Kidney (tissue), 14 donors: ENCODE measurements around the gene ABCG5. TPM values are rescaled to one million over a fixed set of nuclear protein-coding genes. Genes with fewer than 3 reads are reported as not detected.

Experiments
- DNase-seq, 5 donors: peaks; one replicate each; pipeline ENCODE4 v3.0.0-alpha.2; 2013 to 2020
- FAIRE-seq: peaks from 2 replicates; lab custom pipeline; 2012; peaks lifted over from hg19 to GRCh38; lab: Jason Lieb, UNC
- H3K27ac ChIP-seq, 2 donors: one replicate each; pipeline ENCODE4 v1.7.0; 2013; ENCODE audit warnings: low read depth in 2 of 2, low read length in 2 of 2, inconsistent platforms in 1 of 2
- H3K27me3 ChIP-seq: one replicate; pipeline ENCODE4 v1.7.1; 2013; ENCODE audit warnings: low read length, inconsistent platforms; ENCODE audit not compliant: control insufficient read depth, insufficient read depth
- H3K36me3 ChIP-seq, 3 donors: one replicate each; pipeline versions ENCODE4 v1.7.0 to v1.7.1; 2013; ENCODE audit warnings: low read length in 3 of 3, control low read depth in 1 of 3, inconsistent platforms in 1 of 3; ENCODE audit not compliant: insufficient read depth in 3 of 3, control insufficient read depth in 2 of 3
- H3K4me1 ChIP-seq, 3 donors: one replicate each; pipeline versions ENCODE4 v1.7.0 to v1.7.1; 2013; ENCODE audit warnings: low read length in 3 of 3, inconsistent platforms in 1 of 3, low read depth in 1 of 3; ENCODE audit not compliant: control insufficient read depth in 2 of 3, insufficient read depth in 2 of 3
- H3K4me3 ChIP-seq, 3 donors: one replicate each; pipeline versions ENCODE4 v1.7.0 to v1.8.1; 2013; ENCODE audit warnings: low read length in 3 of 3, control low read depth in 1 of 3, inconsistent platforms in 1 of 3
- H3K9ac ChIP-seq, 3 donors: one replicate each; pipeline versions ENCODE4 v1.7.0 to v1.7.1; 2013; ENCODE audit warnings: low read length in 3 of 3, control low read depth in 1 of 3, inconsistent platforms in 1 of 3
- H3K9me3 ChIP-seq, 3 donors: one replicate each; pipeline versions ENCODE4 v1.7.0 to v1.7.1; 2013; ENCODE audit warnings: low read length in 3 of 3, control low read depth in 1 of 3, inconsistent platforms in 1 of 3; ENCODE audit not compliant: control insufficient read depth in 2 of 3, insufficient read depth in 1 of 3
- intact Hi-C: fragments of 100-400 bp; cut with DNase I; formaldehyde crosslinking; loops from one replicate; pipeline ENCODE4 v1.11.1; 2022
- polyA plus RNA-seq: library from polyadenylated mRNA; stranded (reverse); fragments of 350-450 nt; fragmentation: Illumina TruSeq; extraction: RNeasy Lipid Tissue Mini Kit (QIAGEN cat#74804); gene quantifications from one replicate; pipeline ENCODE4 v1.2.3, GENCODE V29; 2014; ENCODE audit warnings: low read depth, low replicate concordance; ENCODE audit not compliant: insufficient read depth
- total RNA-seq: library from RNA; stranded (reverse); fragmentation: NEBNext Ultra II Directional; extraction: Animal tissue kit (Norgen Biotek cat#: 25700); gene quantifications from one replicate; pipeline ENCODE4 v1.2.1, GENCODE V29; 2021
- TF ChIP-seq, protein P1 (sequence below): IDR thresholded peaks from 3 replicates; pipeline ENCODE4 v1.5.1; 2012; ENCODE audit warnings: mild to moderate bottlenecking, moderate library complexity, borderline replicate concordance; ENCODE audit not compliant: insufficient read depth; ENCODE audit errors: extremely low read depth
- donor health status: control.
- donor health status: control.
- donor health status: control.
- donor health status: control.
- donor health status: control.
- donor health status: DM: yes; HTN: yes; CAD: no.
- donor health status: Normal renal cell carcinoma (clear cell type).

Gene ABCG5
- total and polyA plus RNA-seq, 2 donors from 2014 or later: not detected

DNA sequence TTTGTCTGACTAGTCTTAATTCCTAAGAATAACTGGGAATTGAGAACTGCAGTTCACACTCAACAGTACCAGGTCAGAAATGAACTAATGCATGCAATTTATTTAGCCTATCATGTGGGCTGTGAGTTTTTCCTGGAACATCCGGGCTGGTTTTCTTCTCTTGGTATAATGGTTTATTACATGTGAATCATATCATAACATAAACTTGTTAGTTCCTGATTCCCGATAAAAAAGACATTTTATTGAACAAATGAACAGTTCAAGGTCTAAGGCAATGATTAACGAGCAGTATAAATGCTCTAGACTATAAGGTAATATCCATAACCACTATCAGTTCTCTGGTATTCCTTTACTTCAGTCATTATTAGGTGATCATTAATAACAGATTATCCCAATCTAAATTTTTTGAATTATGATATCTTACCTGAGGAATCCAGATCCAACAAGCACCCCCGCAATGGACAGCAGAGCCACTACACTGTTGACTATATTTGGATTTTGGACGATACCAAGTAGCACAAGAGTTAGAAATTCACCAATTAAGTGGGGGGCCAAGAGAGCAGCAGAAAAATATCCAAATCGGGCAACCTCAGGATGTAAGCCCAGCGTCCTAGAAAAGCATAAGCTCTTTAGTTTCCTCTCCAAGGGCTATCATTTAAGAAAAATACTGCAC lies 19.0 kb downstream of the ABCG5 start:
- no peak overlapping the region for H3K27ac ChIP-seq
- TF ChIP-seq, protein P1, sequence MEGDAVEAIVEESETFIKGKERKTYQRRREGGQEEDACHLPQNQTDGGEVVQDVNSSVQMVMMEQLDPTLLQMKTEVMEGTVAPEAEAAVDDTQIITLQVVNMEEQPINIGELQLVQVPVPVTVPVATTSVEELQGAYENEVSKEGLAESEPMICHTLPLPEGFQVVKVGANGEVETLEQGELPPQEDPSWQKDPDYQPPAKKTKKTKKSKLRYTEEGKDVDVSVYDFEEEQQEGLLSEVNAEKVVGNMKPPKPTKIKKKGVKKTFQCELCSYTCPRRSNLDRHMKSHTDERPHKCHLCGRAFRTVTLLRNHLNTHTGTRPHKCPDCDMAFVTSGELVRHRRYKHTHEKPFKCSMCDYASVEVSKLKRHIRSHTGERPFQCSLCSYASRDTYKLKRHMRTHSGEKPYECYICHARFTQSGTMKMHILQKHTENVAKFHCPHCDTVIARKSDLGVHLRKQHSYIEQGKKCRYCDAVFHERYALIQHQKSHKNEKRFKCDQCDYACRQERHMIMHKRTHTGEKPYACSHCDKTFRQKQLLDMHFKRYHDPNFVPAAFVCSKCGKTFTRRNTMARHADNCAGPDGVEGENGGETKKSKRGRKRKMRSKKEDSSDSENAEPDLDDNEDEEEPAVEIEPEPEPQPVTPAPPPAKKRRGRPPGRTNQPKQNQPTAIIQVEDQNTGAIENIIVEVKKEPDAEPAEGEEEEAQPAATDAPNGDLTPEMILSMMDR: no peak
- H3K9ac ChIP-seq: no peak overlapping the region
- H3K4me3 ChIP-seq: no peak overlapping the region
- intact Hi-C loops: no loop called here
- H3K36me3 ChIP-seq: no peaks in the 10 kb centered on the region
- no peaks in the 10 kb centered on the region for H3K9me3 ChIP-seq
- H3K4me1 ChIP-seq: no peaks in the 10 kb centered on the region
- no peaks in the 10 kb centered on the region for H3K27me3 ChIP-seq
- DNase-seq (no peak), FAIRE-seq (no peak)

DNA sequence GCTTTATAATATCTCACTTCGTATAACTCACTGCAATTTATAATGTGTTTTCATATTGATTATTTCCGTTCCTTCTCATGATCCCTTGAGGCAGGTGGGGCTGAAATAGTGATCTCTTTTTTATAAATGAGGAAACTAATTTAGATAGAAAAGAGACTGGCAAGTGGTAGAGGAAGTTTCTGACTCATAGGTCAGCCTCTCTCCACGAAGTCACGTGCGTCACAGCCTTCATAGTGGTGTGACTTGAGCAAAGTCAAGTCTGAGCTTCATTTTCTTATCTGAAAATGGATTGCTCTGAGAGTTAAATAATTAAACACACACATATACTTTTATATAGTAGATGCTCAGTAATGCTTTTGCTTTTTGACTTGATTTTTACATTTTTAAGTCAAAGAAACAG lies 19.9 kb downstream of the ABCG5 start:
- Histone ChIP-seq H3K27me3 (no peaks in the 10 kb centered on the region), H3K4me1 (no peaks in the 10 kb centered on the region), H3K27ac (no peak overlapping the region), H3K9ac (no peak overlapping the region), H3K4me3 (no peak overlapping the region), H3K36me3 (peaks cover 0 to 2% (median 0%) of the 10 kb centered on the region in 3 donors), H3K9me3 (no peaks in the 10 kb centered on the region)
- FAIRE-seq: no peak
- intact Hi-C loops: no loop called here
- DNase-seq: no peak
- TF ChIP-seq, protein P1: no peak

DNA sequence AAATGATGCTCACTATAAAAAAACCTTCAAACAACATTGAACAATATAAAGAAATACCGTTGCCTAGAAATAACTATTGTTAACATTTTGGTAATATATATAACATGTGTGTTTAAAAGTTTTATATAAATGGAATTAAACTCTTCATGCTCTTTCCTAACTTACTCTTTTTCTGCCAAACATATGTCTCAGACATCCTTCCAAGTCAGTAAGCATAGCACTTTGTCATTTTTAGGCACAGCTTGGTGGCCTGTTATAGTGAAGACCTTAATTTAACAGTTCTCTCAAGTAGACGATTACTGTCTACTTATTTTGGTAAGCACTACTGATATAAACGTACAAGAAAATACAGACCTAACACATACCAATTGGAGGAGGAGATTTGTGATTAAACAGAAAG lies 23.9 kb downstream of the ABCG5 start:
- Histone ChIP-seq H3K36me3 (peaks cover 2 to 7% (median 2%) of the 10 kb centered on the region in 3 donors), H3K27ac (no peak overlapping the region), H3K9me3 (no peaks in the 10 kb centered on the region), H3K9ac (no peak overlapping the region), H3K27me3 (no peaks in the 10 kb centered on the region), H3K4me3 (no peak overlapping the region), H3K4me1 (no peaks in the 10 kb centered on the region)
- TF ChIP-seq, protein P1: no peak
- DNase-seq: no peak
- intact Hi-C loops: no loop called here
- FAIRE-seq: no peak
